GM21825 (cell line): ENCODE data around the gene UBE2M.
"Not testable (repeated sequence)": the region's sequence is repeated elsewhere in the genome, so short reads cannot be mapped to it uniquely, and the experiment has no call there.

ENCODE experiments used
- ATAC-seq: cut with Tn5 transposase; IDR thresholded peaks from one replicate; pipeline ENCODE4 v1.9.1; 2021; ENCODE audit warnings: mild to moderate bottlenecking, moderate library complexity; ENCODE audit not compliant: unreplicated experiment

Gene UBE2M

DNA sequence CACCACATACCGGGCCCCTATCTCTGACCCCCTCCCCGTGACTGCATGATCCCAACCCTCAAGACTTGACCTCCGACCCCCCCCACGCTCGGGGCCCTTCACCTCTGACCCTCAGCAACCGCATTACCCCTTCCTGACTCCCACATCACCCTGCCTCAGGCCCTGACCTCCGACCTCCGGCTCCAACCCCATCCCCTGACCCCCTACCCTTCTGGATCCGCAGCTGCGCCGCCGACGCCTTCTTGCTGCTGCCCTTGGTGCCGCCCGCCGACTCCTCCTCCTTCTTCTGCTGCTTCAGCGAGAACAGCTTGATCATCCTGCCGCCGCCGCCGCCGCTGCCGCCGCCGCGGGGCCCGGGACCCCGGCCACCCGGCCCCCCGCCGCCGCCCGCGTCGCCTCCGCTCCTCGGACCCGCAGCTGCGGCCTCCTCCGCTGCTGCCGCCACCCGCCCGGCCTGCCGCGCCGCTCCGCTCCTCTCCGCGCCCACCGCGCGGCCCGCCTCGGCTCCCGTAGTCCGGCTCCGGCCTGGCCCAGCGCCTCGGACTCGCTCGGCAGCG, at the start of gene UBE2M:
UBE2M (minus strand) TSS at position 546 of the 557 bp plus-strand sequence; CDS start at position 316, 230 bp downstream.
- peak; percentile 1 for ATAC-seq

DNA sequence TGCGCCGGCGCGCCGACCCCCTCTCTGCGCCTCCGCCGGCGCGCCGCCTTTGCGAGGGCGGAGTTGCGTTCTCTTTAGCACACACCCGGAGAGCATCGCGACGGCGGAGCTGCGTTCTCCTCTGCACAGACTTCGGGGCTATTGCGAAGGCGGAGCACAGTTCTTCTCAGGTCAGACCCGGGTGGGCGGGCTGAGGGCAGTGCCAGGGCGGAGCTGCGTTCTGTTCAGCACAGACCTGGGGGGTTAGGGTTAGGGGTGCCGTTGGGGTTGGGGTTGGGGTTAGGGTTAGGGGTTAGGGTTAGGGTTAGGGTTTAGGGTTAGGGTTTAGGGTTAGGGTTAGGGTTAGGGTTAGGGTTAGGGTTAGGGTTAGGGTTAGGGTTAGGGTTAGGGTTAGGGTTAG, 48.8 kb upstream of the UBE2M start:
- not testable (repeated sequence) for ATAC-seq

DNA sequence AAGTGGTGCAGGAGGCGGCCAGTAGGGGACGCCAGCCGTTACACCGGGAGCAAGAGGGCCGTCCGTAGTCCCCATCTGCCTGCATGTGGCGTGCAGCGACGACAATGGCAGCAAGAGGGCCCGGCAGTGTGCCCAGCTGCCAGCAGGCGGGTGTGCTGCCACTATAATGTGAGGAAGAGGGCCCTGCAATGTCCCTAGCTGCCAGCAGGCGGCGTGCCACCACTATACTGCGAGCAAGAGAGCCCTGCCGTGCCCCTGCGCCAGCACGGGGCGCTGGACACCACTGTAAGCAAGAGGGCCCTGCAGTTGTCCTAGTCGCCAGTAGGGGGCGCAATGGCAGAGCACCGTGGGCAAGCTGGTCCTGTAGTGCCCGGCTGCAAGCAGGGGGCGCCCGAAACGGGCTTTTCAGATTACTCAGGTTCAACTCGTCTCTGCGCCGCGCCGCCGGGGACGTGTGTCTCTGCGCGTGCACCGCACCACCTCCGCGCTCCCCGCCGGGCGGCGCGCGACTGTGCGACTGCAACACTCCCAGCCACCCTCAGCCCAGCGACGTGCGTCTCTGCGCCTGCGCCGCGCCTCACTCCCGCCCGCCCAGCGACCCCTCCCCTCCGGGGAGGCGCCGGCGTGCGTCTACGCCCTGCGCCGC, 48.0 kb upstream of the UBE2M start:
- ATAC-seq: not testable (repeated sequence)

DNA sequence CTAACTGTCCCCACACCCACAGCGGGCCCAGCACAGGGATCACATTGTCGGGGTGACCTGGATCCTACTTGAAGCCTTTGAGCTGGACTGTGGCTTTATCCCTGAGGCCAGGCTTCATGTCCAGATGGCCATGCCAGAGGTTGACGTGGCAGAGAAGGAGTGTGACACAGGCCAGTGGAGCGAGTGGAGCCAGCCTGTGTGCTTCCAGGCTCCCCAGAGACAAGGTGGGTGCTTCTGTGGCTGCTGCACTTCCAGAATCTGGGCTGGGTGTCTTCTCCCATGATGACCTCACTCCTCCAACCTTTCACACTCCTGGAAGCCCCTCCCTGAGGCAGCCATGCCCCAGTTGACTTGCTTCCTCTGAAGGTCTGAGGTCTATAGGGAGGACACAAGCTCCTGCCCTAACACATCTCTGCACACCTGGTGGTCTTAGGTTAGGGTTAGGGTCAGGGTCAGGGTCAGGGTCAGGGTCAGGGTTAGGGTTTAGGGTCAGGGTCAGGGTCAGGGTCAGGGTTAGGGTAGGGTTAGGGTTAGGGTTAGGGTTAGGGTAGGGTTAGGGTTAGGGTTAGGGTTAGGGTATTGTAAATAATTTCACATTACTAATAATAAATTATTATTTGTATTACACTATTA, 27.8 kb upstream of the UBE2M start:
- ATAC-seq: no peak

DNA sequence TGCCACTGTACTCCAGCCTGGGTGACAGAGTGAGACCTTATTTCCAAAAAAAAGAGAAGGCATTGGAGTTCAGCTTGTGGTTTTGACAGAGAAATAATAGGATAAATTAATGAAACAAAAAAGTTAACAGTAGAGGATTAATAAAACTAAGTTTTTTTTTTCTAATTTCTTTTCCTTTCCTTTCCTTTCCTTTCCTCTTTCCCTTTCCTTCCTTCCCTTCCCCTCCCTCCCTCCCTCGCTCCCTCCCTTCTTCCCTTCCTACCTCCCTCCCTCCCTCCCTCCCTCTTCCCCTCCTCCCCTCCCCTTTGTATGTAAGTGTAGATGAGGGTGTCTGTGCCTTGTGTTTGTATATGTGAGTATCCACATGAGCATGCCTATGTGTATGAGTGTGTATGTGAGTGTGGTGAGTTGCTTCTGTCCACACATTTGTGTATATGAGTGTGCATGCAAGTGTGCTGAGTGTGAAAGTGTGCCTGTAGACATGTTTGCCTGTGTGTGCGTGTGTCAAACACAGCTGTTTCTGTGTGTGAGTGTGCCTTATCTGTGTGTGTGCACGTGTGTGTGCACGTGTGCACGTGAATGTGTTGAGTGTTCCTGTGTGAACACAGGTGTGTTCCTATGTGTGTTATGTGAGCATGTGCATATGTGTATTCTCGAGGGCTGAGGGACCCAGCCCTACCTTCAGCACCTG, 27.2 kb upstream of the UBE2M start:
- no peak for ATAC-seq

DNA sequence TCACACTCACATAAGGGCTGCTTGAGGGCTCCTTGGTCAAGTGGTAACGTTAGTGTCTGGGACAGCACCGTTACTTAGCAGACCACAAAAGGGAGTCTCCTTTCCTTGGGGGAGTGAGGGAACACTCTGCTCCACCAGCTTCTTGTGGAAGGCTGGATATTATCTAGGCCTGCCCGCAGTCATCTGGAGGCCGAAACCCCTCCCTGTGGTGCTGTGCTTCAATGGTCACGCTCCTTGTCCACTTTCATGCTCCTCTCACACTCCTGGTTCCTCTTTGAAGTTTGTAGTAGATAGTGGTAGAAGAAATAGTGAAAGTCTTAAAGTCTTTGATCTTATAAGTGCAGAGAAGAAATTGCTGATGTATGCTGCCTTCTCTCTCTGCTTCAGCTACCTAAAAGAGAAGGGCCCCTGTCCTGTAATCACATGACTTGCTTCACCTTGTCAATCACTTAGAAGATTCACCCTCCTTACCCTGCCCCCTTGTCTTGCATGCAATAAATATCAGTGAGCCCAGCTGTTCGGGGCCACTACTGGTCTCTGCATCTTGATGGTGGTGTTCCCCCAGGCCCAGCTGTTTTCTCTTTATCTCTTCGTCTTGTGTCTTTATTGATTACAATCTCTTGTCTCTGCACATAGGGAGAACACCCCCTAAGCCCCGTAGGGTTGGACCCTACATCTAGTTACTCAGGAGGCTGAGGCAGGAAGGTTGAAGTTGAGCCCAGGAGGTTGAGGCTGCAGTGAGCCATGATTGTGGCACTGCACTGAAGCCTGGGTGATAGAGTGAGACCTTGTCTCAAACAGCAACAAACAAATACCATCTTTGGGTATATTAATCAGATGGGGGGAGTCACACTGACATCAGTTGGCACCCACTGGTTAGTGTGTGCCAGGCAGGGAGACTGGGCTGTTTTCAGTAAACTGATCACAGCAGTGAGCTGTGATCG, 26.4 kb upstream of the UBE2M start:
- ATAC-seq: no peak

DNA sequence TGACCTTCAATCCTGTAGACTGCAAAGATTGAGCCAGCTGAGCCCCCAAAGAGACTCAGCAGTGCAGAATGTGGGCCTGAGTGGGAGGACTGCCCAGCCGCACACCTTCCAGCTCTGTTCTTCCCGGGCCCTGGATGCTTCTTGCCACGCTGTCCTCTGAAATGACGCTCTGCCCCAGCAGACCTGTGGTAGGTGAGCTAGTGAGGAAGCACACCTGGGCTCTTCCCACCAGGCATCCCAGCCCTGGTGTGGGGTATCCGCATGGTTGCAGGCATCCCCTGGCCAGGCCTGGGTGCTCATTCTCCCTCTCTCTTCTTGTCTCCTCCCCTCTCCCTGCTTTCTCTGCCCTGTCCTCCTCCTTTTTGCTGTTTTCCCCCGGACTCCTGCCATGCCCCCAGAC, 24.6 kb upstream of the UBE2M start:
- ATAC-seq: no peak

DNA sequence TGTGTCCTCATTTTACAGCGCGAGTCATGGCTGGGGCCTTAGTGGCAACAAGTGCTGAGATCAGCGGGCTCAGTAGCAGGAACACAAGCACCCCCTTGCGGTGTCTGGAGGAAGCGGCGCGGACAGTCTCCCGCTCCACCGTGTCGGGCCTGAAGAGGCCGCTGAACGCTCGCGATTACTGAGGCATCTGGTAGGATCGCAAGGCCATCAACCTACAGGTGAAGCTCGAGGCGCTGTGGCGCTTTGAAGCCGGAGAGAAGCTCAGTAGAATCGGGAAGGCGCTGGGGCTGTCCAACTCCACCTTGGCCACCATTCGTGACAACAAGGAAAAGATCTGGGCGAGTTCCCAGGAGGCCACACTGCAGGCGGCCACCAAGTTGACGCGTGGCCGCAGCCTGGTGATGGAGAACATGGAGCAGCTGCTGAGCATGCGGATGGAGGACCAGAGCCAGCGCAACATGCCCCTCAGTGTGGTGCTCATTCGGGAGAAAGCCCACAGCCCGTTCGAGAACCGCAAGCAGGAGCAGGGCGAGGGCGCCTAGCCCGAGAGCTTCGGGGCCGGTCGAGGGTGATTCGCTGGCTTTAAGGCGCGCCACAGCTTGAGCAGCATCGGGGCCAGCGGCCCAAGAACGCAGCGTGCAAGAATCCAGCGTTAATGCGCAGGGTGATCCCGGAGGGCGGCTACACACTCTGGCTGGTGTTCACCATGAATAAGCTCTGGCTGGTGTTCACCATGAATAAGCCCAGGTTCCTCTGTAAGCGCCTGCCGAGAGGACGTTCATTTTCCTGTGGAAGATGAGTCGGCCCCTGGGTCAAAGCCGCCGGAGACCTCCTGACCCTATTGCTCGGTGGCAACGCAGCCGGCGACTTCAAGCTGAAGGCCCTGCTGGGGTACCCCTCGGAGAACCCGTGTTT, 23.1 kb upstream of the UBE2M start:
- ATAC-seq: peak; percentile 60

DNA sequence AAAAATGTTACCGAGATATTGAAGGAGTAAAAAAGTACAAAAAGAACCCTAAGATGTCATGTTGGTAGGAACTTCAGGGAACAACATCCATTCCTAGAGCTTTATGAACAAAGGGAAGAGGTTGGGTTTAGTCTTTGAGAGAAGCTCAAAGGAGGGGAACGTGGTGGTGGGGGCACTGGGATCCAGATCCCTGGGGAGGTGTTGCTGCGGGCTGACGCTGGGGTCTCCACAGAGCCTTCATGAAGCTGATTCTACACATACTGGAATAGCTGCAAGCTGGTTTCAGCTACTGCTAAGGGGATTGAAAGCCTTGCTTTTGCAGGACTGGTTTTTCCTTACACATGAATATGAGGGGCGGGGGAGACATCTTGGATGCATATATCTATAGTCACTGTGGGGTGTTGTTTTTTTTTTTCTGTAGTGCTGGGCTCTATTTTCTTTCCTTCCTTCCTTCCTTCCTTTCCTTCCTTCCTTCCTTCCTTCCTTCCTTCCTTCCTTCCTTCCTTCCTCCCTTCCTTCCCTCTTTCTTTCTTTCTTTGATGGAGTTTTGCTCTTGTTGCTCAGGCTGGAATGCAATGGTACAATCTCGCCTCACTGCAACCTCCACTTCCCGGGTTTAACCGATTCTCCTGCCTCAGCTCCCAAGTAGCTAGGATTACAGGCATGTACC, 21.2 kb upstream of the UBE2M start:
- no peak for ATAC-seq

DNA sequence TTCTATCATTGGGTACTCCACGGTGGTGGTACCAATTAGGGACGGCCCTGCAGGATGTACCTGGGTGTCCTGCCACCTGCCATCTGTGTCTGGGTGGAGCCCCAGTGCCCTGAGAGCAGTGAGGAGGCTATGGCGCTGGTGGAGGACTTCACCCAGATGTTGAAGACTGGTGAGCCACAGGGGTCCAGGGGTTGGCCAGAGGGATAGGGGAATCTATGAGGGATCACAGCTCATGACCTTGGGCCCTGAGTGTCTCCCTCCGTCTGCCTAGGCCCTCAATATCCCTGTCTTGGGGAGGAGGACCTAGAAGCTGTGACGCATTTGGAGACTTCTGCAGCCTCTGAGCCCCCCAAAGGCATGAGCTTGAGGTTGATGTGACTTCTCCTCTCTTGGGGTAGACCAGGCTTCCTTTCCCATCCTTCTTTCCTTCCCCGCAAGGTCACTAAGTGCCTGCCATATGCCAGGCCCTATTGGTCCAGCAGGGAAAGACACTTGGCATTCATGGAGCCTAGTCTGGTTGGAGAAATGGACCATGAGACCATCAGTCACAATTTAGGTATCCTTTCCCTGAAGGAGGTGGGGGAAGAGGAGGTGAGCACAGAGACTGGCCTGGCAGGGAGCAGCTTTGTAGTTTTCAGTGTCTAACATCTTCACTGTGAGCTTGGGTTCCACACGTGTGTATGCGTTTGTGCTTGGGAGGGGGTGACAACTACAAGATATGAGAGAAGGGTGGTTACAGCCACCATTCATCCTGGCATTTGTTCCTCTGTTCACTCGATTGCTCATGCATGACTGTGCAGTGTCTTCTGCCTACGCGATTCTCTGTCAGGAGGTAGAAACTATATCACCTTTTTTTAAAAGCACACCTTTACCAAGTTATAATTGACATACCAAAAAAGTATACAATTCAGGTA, 19.9 kb upstream of the UBE2M start:
- ATAC-seq: no peak

DNA sequence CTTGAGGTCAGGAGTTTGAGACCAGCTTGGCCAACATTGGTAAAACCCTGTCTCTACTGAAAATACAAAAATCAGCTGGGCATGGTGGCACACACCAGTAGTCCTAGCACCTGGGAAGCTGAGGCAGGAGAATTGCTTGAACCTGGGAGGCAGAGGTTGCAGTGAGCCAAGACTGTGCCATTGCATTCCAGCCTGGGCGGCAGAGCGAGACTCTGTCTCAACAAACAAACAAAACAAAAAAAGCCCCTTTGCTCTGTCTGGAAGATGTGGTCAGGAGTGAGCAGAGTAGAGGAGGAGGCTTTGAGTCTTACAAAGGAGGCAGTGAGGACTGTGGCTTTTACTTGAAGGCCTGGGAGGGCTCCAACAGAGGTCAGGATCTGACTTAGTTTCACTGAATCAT, 19.2 kb upstream of the UBE2M start:
- not testable (repeated sequence) for ATAC-seq

DNA sequence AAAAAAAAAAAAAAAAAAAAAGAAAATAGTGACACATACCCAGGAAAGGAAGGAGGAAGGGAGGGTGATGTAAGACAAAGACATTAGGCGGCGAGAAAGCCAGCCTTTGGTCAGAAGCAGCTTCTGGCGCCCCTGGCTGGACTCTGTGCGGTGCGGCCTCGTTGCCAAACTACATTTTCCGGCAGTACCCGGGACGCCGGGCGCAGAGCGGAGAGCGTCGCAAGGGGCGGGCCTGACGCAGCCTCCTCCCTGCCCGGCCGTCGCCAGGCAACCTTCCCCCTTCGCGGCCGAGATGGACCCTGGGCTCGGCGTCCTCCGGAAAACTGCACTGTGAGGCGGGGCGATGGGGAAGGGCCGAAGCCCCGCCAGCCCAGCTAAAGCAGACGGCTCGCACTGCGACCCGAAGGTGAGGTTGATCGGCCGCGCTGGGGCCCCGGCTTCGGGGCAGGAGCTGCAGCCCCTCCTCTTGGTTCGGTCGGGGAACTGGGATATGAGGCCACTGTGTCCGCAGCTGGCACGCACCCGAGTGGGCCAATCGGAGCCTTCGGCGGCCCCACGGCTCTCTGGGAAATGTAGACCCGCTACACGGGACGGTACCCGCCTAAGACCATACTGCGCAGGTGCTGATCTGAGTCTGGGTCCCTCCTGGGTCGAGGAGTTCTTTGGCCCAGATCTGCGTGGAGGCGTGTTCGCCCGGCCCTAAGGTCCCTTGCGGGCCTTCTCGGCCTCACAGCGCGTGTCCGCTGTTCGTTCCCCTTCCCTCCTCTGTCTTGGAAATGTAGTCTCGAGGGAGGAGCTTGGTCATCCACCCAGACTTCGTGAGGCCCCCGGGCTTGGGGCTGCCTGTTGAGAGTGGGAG, 17.0 kb upstream of the UBE2M start:
- ATAC-seq: peak; percentile 36

DNA sequence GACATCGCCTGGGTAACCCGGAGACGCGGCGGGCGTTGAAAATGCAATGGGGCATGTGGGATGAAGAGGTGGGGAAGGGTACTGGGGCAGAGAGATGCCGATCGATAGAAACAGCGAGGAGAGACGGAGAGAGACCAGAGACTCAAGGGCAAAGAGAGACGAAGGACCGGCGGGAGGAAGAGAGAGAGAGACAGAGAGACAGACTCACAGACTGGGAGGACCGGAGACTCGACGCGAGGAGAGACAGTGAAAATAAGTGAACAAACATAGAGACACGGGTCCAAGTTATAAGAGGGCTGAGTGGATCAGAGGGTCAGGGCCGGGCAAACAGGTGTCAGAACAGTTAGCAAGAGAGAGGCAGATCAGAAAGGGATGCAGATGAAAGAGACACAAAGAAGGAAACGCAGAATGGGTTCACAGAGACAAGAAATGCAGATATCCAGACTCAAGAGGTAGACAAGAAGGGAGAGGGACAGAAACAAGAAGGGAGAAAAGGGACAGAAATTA, 15.3 kb upstream of the UBE2M start:
- ATAC-seq: no peak

DNA sequence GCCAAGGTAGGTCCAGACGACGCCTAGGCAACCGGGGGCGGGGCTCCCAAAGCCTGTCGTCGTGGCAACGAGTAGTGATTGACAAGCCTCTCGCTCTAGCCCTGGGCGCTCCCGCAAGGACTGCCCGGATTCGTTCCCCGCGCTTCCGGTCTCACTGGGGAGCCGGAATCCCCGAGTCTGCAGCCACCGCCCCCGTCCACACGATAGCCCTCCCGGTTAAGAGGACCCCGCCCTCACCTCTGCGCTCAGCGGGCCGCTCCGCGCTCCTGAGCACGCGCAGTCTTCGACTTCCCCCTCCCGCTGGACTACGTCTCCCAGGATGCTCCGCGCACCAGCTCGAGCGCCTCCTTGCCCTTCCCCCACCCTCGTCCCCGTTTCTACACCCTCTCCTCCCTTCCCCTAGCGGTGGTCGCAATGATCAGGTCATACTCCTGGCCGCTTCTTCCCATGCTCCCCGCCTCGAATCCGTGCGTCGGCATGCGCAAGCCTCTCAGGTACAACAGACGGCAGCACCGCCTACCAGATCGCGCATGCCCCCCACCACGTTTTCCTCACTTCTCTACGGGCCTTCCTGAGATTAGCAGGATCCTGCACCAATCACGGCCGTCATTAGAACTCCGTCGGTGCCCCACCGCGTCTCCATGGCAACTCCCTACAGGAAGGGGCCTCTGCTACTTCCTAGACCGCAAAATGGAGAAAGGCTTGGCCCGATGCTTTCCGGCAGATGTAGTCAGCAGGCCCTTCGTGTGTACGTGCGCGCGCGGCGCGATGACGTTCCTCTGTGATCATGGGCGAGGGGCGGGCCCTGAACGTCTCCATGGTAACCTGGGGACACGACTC, 14.6 kb upstream of the UBE2M start, which contains the start of gene MZF1:
MZF1 (minus strand) TSS at position 518 of the 840 bp plus-strand sequence. CDS start 1,946 bp downstream, outside the sequence.
- peak; percentile 46 for ATAC-seq

DNA sequence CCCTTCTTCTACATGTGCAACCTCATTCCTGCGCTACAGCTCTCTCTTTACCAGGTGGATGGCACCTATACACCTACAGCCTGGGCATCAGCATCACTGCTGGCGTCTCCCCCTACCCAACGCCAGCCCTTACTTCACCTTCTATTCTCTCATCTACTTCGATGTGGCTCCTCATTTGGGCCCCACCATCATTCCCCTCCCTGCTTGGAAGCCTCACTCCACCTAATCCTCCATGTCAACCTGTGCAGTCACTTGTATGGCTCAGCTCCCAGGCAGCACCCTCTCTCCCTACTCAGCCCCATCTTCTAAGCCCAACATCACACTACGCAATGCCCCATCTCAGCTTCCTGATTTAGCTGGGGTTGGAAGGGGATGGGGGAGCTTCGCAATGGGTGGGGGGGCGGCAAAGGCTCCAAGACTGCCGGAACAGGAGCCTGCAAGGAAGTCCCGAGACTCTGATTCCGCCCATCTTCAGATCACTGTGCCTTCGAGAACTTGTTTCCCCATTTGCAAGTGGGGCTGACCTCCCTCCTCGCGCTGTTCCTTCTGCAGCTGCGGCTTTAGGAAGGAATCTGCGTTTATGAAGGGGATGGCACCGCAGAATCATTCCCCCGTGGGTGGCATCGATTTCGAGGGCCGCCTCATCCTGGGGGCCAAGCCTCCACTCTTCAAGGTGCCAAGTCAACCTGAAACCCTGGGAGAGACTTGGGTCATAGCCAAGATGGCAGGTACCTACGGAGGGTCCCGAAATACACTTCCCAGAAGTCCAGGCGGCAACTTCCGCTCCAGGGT, 13.8 kb upstream of the UBE2M start:
- no peak for ATAC-seq
